ENCODE data around the gene SERPINE2.
"Not testable (repeated sequence)": the region's sequence is repeated elsewhere in the genome, so short reads cannot be mapped to it uniquely, and the experiment has no call there.

SERPINE2 gene

DNA sequence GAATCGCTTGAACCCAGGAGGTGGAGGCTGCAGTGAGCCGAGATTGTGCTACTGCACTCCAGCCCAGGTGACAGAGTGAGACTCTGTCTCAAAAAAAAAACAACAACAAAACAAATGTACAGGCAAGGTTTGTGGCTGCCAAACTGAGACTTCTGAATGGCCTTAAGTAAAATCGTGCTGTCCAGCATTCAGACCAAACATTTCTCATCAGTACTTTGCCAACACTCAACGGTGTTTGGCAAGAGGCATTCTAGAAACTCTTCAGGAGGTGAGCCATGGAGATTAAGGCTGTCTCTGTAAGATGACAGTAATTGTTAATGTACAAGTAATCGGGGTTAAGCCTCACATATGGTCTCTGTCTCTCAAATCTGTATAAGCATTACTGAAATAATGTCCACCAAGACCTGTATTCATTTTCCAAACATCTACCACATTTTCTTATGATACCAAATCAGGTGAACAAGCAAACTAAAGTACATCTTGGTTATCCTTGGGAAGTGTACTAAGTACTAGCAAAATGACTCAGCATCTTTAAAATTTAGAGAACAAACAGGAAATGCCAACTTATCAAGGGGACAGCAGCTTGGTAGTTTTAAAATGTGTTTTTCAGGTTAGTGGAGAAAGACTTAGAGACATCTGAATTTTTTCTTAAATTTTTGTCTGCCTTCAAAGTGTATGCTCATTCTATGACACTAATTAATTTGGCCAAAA lies 29.3 kb downstream of the SERPINE2 start:
- DNase-seq: no peak

DNA sequence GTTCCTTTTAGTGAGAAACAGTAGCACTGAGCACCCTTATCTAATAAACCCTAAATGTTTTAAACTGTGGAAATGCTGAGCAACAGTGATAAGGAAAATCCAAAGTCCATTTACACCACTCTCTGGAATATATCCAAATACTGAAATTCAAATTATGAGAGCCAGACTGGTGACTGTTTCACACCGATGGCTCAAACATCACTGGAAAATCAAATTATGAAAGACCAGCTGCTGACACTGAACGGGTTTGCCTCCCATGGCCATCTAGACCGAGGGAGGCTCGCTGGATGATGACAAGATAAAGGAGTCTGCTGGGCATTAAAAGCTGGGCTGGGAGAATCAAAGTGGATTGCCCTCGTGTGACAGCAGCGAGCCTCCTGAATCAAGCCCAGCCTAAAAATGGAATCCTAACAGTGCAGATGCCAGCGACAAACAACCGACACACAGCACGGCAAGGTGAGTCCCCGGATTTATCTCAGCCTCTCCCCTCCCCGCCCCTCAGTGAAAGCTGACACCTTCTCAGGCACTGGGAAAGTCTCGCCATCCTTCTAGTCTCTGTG lies 30.3 kb downstream of the SERPINE2 start:
- DNase-seq: no peak

DNA sequence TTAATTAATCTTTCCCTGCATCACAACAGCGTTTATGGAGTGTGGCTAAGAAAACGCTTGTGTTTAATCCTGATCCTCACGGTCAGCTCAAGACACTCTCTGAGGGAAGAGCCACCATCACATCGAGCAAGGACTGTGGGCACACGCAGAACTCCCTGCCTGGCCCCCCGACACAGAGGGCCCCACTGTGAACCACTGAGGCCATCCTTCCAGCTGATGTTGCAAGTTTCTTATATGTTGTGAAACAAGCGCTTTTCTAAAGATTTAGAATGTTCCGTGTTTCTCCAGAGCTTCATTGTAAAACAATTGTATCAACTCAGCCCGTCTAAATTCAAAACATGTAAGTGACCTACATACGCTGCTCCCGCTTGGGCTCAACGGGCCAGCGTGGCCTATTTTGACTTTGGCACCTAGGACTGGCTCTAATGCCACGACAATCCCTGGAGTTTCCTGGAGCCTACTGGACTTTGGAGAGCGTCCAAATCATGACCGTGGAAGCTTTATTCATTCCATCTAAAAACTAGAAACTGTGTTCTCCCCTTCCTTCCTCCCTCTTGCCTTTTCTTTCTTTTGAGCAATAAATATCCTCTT lies 34.9 kb downstream of the SERPINE2 start:
- DNase-seq: no peak

DNA sequence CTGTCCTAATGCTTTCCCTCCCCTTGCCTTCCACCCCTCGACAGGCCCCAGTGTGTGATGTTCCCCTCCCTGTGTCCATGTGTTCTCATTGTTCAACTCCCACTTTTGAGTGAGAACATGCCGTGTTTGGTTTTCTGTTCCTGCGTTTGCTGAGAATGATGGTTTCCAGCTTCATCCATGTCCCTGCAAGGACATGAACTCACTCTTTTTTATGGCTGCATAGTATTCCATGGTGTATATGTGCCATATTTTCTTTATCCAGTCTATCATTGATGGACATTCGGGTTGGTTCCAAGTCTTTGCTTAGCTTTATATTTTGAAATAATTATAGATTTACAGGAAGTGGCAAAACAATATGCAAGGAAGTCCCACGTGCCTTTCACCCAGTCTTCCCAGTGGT lies 38.4 kb downstream of the SERPINE2 start:
- not testable (repeated sequence) for DNase-seq

DNA sequence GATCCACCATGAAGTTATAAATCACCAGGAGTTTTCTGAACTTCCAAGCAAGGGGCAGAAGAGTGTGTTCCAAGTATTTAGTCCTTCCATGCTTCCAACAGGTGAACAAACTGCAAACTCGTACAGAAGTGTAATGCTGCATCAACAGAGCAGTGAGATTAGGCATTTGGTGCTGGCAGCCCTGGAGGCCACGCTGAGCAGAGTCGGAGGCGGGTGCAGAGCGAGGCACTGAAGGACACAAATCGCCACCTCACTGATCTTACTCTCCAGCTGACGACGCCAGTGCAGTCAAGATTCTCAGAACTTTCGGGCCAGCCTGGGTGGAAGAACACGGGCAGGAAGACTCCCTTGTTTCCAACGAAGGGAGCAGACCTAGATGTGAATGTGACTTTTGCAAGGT lies 39.2 kb downstream of the SERPINE2 start:
- DNase-seq: no peak

DNA sequence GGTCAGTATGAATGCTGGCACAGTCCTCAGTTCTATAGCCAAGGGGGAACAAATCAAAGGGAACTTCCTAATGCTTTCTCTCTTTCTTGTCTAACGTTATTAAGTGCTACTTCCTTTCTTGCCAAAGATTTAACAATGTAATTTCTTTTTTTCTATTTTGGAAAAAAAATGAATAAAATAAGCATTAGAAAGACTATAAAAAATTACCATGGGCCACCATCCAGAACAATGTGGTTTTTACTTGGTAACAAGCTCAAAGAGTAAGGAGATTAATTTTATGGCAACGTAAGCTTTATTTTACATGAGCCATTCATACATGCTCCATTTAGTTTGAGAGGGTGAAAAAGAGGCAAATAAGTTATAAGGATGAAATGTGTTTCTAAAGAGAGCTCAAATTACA lies 40.1 kb downstream of the SERPINE2 start:
- DNase-seq: no peak

DNA sequence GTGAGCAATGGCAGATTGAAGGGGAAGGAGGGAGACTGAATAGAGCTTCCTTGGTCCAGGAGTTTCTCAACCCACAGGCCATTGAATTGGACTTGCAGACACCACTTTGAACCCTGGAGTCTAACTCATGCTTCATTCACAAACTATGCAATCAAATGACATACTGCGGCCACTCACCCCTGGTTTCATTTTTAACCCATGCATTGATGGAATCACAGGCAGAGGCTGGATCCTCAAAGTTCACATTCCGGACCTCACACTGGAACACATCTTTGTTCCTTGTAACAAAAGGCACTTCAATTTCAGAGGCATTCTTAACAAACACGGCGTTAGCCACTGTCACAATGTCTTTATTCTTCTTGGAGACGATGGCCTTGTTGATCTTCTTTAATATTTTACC lies 41.1 kb downstream of the SERPINE2 start:
- DNase-seq: no peak

DNA sequence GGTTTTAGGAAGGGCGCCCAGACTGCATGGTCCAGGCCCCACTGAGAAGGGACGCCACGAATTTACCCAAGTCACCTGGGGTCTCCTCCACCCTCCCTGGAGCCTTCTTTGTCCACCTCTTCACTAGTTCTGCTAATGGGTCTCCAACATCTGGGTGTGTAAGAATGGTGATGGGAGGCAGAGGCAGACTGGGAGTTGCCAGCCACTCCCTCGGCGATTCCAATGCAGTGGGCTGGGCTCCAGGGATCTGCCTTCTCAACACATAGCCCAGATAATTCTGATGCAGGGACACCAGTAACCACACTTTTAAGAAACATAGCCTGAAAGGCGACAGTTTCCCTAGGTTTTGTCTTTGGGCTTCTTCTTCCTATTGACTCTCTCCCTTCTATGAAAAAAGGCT lies 42.7 kb downstream of the SERPINE2 start:
- DNase-seq: no peak

DNA sequence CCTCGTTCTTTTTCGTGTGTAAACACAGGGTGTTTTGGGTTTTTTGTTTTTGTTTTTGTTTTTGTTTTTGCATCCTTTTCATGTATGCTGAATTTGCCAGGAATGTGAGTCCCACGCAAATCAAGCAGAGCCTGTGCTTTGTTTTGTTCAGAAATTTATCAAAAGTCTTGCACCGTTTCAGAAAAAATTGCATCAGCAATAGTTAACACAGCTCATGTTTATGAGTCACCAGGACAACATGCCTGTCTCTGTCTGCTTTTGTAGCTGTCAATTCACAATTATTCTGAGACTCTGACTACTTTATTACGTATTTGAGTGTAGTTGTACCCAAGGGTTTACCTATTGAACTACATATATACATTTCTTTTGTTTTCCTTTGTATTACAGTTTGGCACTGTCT lies 43.5 kb downstream of the SERPINE2 start:
- DNase-seq: no peak

DNA sequence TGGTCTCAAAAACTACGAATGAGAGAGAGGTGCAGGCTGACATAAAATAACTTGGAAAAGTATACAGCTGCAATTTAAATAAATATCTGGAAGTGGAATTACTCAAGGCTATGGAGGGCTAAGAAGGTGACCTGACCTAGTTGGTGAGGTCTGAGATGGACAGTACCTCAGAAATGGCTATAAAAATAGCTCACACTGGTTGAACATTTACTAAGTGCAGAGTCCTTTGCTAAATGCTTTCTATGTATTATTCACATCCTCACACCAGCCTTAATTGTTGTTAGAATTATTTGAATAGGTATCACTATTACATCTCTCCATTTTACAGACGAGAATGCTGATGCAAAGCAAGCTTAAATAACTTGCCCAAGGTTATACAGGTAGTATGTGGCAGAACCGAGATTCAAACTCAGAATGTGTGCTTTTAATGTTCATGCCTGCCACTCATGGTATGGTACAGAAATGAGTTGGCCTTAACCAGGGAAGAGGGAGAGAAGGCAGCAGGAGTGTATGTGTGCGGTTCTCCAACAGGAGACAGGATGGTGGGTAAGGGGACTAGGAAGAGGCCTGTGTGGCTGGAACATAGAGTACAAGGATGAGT lies 44.4 kb downstream of the SERPINE2 start:
- no peak for DNase-seq

DNA sequence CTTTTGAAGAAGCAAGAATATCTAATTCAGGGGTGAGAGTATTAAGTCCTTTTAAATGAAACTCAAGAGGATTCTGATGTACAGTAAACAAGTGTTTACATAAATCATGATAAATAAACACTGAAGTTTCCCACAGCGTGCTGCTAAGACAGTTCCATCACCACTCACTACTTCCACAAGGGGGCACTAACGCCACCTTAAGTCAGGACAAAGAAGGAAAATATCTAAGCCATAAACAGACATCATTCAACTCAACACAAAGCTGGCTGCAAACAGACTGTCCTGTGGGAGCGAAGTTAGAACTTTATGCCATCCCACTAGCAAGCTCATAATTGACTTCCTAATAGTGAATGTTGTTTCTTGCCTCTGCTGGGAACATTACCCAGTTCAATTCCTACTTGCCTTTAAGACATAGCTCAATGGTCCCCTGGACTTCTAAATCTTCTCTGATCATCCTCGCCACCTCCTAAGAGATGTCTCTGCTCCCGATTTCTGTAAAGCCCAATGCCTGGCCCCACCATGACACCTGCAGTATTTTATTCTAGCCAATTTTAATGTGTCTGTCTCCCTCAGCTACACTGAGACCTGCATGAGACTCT lies 45.4 kb downstream of the SERPINE2 start:
- DNase-seq: peak; percentile 43

DNA sequence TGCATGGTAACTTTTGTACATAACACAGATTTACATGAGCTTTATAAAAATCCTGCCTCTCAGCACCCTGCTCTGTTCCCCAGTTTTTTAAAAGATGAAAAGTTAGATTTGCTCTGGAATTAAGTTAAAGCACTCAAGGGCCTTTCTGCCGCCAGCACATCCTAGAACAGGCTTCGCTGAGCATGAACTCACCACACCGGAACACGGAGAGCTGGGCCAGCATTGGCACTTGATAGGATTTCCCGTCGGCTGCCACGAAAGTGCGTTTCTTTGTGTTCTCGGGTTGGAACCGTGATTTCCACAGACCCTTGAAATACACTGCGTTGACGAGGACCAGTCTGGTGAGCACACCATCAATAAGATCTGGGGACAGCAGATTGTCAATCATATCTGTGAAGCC lies 47.5 kb downstream of the SERPINE2 start:
- DNase-seq: no peak

DNA sequence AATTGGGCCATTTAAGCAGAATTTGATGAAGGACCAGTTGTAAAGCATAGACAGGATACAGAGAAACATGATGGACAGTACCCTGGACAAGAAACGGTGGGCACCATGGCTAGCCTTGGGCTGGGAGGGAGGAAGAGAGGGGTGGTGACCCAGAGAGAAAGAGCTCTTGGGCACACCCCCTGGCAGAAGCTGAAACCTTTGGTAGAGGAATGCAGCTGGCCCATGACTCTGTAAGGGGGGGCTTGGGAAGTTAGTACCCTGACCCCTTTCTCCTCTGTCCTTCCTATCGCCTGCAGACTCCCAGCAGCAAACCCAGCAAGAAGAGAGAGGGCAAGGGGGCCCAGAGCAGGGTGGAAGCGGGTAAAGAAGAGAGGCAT lies 49.2 kb downstream of the SERPINE2 start:
- DNase-seq: no peak

DNA sequence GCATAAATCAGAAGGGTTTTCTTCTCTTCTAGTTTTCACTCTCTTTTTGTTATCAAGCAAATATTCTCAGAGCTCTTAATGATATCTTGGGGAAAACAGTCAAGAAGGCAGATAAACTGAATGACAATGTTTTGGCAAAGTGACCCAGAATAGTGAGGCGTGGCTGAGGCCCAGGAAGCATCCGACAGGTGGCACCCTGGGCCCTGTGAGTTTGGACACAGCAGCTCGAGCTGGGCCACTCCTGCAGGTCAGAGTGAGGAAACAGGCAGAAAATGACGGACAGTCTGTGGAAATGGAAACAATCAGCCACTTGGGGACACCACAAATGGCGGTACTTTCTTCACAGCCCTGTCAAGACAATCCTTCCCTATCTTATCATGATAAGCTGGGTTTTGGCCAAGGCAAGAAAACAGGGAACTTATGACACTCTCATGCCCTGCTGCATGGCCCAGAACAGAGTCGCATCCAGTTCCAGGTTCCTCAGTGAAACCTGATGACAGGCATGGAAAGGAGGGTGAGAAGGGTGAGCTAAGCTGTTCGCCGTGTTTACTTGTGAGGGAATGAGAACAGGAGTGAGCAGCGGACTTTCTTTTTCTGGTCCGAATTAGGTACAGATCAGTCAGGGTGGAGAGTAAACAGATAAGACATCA lies 49.8 kb downstream of the SERPINE2 start:
- DNase-seq: no peak

DNA sequence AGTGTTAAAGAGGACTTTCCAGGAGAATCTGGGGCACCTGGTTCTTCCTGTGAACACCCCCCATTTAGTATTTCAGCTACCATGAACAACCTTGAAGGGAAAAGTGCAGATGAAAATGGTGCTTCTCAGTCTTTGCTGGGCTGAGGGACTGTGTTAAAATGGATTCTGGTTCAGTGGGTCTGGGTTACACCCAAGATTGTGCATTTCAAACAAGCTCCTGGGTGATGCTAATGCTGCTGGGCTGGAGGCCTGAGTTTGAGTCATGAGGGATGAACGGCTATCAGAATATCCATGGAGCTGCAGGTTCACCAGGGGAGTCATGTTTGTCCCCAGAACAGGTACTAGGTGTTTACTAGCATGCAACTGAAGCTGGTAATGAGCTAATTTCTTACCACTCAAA lies 57.8 kb downstream of the SERPINE2 start:
- DNase-seq: no peak

DNA sequence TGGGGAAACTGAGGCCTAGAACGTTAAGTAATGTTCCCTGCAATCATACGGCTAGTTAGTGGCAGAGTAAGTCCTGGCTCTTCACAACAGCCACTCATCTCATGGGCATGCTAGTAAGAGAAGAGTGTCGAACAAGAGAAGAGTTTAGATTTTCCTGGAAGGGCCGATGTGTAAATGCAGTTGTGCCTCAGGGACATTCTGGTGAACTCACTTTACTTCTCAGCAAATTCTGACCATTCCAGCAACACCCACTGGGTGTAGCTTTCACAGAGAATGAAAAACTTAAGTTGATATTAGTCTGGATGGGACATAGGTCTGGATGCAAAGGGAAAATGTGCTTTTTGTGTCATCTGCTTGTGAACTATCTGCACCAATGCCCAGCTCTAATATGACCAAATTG lies 58.3 kb downstream of the SERPINE2 start:
- DNase-seq: no peak

DNA sequence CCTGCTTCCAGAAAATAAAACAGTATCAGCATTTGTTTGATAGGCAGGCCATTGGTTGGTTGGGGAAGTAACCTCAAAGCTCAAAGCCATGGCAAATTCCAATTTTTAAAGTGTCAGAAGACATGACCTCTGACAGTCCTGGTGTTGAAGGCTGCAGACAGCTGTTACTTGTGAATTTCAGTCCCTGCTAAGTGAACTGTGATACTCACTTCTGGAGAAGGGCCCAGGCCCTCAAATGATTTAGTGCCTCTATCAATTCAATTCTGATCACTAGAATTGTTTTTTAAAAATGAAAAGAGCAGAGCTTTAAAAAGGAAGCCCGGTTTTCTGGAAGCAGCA lies 58.7 kb downstream of the SERPINE2 start:
- no peak for DNase-seq

DNA sequence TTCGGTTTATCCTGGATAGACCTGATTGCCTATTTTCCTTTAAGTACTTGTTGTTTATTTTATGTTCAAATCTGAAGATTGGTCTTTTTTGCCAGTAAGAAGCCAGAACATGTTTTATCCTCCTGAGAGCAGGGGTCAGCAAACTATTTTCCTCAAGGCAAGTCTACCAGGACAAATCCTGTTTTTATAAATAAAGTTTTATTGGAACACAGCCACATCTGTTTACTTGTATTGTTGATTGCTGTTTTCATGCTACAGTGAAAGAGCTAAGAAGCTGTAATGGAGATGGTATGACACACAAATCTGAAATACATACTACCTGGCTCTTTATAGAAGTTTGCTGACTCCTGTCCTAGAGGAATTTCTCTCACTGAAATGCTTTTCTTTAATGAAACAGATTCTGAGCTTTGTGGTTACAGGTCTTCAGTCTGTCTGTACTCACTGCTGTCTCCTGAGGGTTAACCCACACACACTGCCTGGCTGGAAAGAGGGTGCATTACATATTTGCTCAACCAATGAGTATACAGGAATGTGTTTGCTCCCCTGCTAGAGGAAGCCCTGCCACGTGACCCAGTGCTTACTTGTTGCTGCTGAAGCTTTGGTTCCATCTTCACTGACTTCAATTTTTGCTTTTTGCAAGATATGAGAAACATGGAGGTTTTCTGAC lies 59.2 kb downstream of the SERPINE2 start:
- no peak for DNase-seq

DNA sequence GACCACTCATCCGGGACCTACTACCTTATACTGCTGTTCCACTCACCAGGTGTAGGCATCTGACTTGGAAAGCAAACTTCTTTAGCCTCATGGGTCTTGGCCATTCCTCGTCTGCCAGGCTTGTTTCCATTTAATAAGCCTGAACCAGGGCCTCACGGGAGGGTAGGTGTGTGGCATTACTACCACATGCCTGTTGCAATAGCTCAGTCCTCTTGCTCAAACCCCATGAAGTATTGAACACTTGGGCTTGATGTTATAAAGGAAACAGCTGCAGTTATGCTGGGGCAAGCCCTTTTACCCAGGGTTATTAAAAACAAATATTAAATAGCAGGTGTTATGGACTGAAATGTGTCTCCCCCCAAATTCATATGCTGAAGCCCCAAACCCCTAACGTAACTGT lies 60.6 kb downstream of the SERPINE2 start:
- DNase-seq: no peak

DNA sequence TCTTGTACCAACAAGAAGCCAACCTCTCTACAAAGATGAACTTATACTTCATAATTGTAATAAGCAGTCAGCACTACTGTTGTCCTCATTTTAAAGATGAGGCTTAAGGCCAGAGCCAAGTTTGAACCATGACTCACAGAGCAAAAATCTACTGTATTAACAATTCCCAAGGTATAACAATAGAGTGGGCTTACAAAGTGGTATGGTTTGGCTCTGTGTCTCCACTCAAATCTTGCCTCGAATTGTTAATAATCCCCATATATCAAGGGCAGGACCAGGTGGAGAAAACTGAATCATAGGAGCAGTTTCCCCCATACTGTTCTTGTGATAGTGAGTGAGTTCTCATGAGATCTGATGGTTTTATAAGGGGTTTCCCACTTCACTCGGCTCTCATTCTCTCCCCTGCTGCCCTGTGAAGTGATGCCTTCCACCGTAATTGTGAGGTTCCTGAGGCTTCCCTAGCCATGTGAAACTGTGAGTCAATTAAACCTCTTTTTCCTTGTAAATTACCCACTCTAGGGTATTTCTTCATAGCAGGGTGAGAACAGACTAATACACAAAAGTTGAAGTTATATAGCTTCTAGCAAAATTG lies 62.4 kb downstream of the SERPINE2 start:
- DNase-seq: no peak

DNA sequence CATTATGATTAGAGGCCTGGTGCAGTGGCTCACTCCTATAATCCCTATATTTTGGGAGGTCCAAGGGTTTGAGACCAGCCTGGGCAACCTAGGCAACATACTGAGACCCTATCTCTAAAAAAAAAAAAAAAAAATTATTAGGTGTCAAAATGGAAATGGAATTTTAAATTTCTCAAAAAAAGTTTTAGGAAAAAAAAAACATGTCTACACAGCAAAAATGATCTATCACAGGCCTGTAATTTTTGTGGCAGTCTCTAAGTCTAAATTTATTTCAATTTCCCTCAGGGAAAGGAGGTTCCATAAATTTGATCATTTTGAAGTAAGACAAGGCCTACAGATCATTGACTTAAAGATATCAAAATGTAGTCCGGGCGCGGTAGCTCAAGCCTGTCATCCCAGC lies 65.5 kb downstream of the SERPINE2 start:
- no peak for DNase-seq

DNA sequence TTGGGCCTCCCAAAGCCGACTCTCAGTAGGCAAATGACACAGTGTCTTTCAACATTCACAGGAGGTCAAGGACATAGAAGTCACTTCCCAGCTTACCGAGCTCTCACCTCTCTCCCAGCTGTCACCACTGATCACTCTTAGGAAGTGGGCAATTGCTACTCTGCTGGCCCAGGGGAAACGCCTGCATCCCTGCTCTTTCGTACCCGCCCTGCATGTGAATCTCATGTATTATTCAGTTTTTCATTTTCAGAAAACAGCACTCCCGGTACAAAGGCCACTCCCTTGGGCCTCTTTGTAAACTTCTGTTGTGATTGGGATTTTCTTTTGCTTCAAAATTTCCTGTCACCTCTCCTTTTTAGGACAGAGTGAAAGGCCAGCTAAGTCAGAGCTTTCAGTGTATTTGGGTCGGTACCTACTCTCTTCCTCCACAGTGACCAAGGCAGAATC lies 66.4 kb downstream of the SERPINE2 start:
- DNase-seq: no peak

DNA sequence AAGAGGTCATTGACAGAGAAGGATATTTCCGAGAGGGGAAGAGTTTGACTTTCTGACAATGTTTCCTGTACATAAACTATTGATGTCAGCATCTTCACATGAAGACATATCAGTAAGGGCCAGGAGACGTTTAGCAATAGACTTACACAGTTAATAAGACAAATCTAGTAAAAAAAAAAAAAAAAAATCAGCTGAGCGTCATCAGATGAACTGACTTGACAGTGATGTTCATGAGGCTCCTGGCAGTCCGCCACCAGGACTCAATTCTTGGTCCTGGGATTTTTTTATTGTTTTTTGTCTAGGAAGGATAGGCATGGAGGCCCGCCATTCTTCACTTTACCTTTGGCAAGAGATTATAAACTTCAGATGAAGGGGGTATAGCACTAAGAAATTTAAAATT lies 67.4 kb downstream of the SERPINE2 start:
- DNase-seq: no peak
